K562 (cell line): ENCODE data around the gene AKT3. TPM values are rescaled to one million over a fixed set of nuclear protein-coding genes. Genes with fewer than 3 reads are reported as not detected.

ENCODE experiments used
- ATAC-seq: fragments of 200-7000 bp; cut with Tn5 transposase; 3 replicates; pipeline ENCODE4 v1.9.1; 2020; ENCODE audit warnings: moderate library complexity
- BruUV-seq: library from RNA; stranded (reverse); fragments of 400-500 nt; replicated peaks from 2 replicates; lab custom pipeline; 2021; lab: Mats Ljungman, UMichigan
- CTCF ChIA-PET: fragments of 300-600 bp; formaldehyde crosslinking; extraction: SDS; loops from one replicate; lab custom pipeline; 2021; ENCODE audit warnings: low intra/inter-chr PET ratio; lab: Yijun Ruan, JAX
- POLR2A ChIA-PET: fragments of 300-600, 350-650 bp; sonication (Branson Sonifier 250); formaldehyde crosslinking; extraction: SDS; loops from one replicate; lab custom pipeline; 2021; ENCODE audit warnings: antibody characterized with exemption, inconsistent platforms; lab: Yijun Ruan, JAX
- DNase-seq, 4 experiments: peaks; one replicate each; pipeline versions ENCODE4 v3.0.0 to v3.0.0-alpha.2; 2011 to 2018; ENCODE audit warnings: low spot score in 3 of 4, mixed read lengths in 3 of 4; ENCODE audit errors: extremely low read depth in 1 of 4
- FAIRE-seq: peaks from 2 replicates; lab custom pipeline; 2011; peaks lifted over from hg19 to GRCh38; lab: Jason Lieb, UNC
- H2AFZ ChIP-seq: 2 replicates; pipeline ENCODE4 v1.6.0; 2011; ENCODE audit warnings: low read depth, low read length, control low read depth, inconsistent platforms
- H3K27ac ChIP-seq: fragments of 200-600 bp; 3 replicates; pipeline ENCODE4 v1.8.0; 2011; ENCODE audit warnings: low read depth, mild to moderate bottlenecking, control low read depth, inconsistent platforms, low read length, moderate library complexity, mixed read lengths; ENCODE audit errors: extremely low read depth
- H3K27me3 ChIP-seq, 2 experiments: fragments of 300-600 bp in 1 of 2; 2 replicates in 1 of 2; 3 replicates in 1 of 2; pipeline versions ENCODE4 v1.6.0 to v1.8.0; 2011; ENCODE audit warnings: inconsistent platforms in 2 of 2, low read length in 2 of 2, mild to moderate bottlenecking in 1 of 2, mixed read lengths in 1 of 2, moderate library complexity in 1 of 2; ENCODE audit not compliant: control insufficient read depth in 2 of 2, insufficient read depth in 2 of 2
- H3K36me3 ChIP-seq: fragments of 300-600 bp; 3 replicates; pipeline ENCODE4 v1.8.0; 2011; ENCODE audit warnings: mild to moderate bottlenecking, low read length, inconsistent platforms; ENCODE audit not compliant: control insufficient read depth, insufficient read depth
- H3K4me1 ChIP-seq, 2 experiments: fragments of 200-600 bp in 1 of 2; replicated peaks in 1 of 2; 2 replicates in 1 of 2; 3 replicates in 1 of 2; pipeline versions ENCODE4 v1.5.1 to v1.8.0; 2011; ENCODE audit warnings: inconsistent platforms in 2 of 2, low read length in 2 of 2, mild to moderate bottlenecking in 1 of 2, mixed read lengths in 1 of 2, moderate library complexity in 1 of 2; ENCODE audit not compliant: control insufficient read depth in 2 of 2, insufficient read depth in 2 of 2
- H3K4me2 ChIP-seq: 2 replicates; pipeline ENCODE4 v1.6.1; 2011; ENCODE audit warnings: low read length, control low read depth, inconsistent platforms, mixed read lengths; ENCODE audit not compliant: insufficient read depth
- H3K4me3 ChIP-seq: fragments of 200-600 bp; sonication (generic), shearing (Covaris generic); 2 replicates; pipeline ENCODE4 v1.5.1; 2016; ENCODE audit warnings: control low read depth, inconsistent platforms
- H3K79me2 ChIP-seq: fragments of 200-600 bp; 3 replicates; pipeline ENCODE4 v1.8.0; 2011; ENCODE audit warnings: low read length, inconsistent platforms; ENCODE audit not compliant: control insufficient read depth, insufficient read depth
- H3K9ac ChIP-seq, 2 experiments: 2 replicates each; pipeline versions ENCODE4 v1.6.0 to v1.6.1; 2011; ENCODE audit warnings: low read depth in 2 of 2, low read length in 2 of 2, control low read depth in 1 of 2, inconsistent platforms in 1 of 2, mild to moderate bottlenecking in 1 of 2, mixed read lengths in 1 of 2; ENCODE audit not compliant: insufficient read depth in 1 of 2
- H3K9me1 ChIP-seq: one replicate; pipeline ENCODE4 v1.6.0; 2011; ENCODE audit warnings: inconsistent platforms, mild to moderate bottlenecking, low read length, moderate library complexity; ENCODE audit not compliant: control insufficient read depth, insufficient read depth
- H3K9me3 ChIP-seq: replicated peaks from 2 replicates; pipeline ENCODE4 v1.5.1; 2011; ENCODE audit warnings: low read depth, low read length, inconsistent platforms; ENCODE audit not compliant: control insufficient read depth, insufficient read depth
- H4K20me1 ChIP-seq: replicated peaks from 2 replicates; pipeline ENCODE4 v1.6.1; 2011; ENCODE audit warnings: low read length, inconsistent platforms, mixed read lengths; ENCODE audit not compliant: control insufficient read depth, insufficient read depth
- TARDBP ChIP-seq: fragments of 450-650 bp; IDR thresholded peaks from 2 replicates; pipeline ENCODE4 v1.6.1; 2016
- WGBS: fragments of 100-300 bp; shearing (Covaris generic); methylation state at CpG from one replicate; pipeline ENCODE4 v1.1.6; 2016; ENCODE audit warnings: low coverage, mixed read lengths; ENCODE audit not compliant: insufficient coverage; ENCODE audit errors: missing lambda C conversion rate; 5-methylcytosine and 5-hydroxymethylcytosine counted together
- in situ Hi-C: fragments of 300-500 bp; cut with MboI; formaldehyde crosslinking; loops from 4 replicates; pipeline ENCODE4 v1.15.0; 2018; ENCODE audit warnings: inconsistent platforms, mixed read lengths
- intact Hi-C: fragments of 100-400 bp; cut with micrococcal nuclease; formaldehyde crosslinking; loops from 2 replicates; pipeline ENCODE4 v1.14.2; 2022
- polyA plus RNA-seq, 8 experiments: library from polyadenylated mRNA; depleted of rRNA in 4 of 8; stranded (reverse) in 5 of 8; unstranded in 3 of 8; fragments of >200 nt; fragmentation: Nextera tagmentation in 2 of 8; fragmentation: Illumina TruSeq in 1 of 8; extraction: Ambion mirVana in 2 of 8; extraction: Trizol in 1 of 8; gene quantifications; 2 replicates each; pipeline versions ENCODE4 v1.2.1 to v1.2.3, GENCODE V29; 2011 to 2014; ENCODE audit warnings: inconsistent platforms in 1 of 8, missing spikeins in 1 of 8
- total RNA-seq, 7 experiments: library from RNA; depleted of rRNA in 6 of 7; stranded (reverse); fragments of >200 nt in 6 of 7; fragmentation: Illumina TruSeq in 2 of 7; extraction: Trizol in 2 of 7; gene quantifications; 2 replicates each; pipeline versions ENCODE4 v1.2.1 to v1.2.3, GENCODE V29; 2011 to 2021; ENCODE audit warnings: low replicate concordance in 1 of 7
- TF ChIP-seq, protein P1 (sequence below): fragments of 450-650 bp; formaldehyde crosslinking; IDR thresholded peaks from 2 replicates; pipeline ENCODE4 v1.4.0; 2020; ENCODE audit warnings: mild to moderate bottlenecking, mixed read lengths
- TF ChIP-seq, protein P2 (sequence below): fragments of 250-450 bp; sonication (Bioruptor Pico); IDR thresholded peaks from 2 replicates; pipeline ENCODE4 v1.8.0; 2022; ENCODE audit warnings: inconsistent platforms, mild to moderate bottlenecking, moderate library complexity, borderline replicate concordance

The AKT3 gene
- total and polyA plus RNA-seq, 9 of the 15 experiments (the other 6 are each of a cell fraction or from before 2014, with no cell fraction given) = 0.04 to 0.54 (median 0.18) TPM; not detected in 1

- in situ Hi-C loops = no loop called here
- TF ChIP-seq TARDBP = no peak
- TF ChIP-seq, protein P1, sequence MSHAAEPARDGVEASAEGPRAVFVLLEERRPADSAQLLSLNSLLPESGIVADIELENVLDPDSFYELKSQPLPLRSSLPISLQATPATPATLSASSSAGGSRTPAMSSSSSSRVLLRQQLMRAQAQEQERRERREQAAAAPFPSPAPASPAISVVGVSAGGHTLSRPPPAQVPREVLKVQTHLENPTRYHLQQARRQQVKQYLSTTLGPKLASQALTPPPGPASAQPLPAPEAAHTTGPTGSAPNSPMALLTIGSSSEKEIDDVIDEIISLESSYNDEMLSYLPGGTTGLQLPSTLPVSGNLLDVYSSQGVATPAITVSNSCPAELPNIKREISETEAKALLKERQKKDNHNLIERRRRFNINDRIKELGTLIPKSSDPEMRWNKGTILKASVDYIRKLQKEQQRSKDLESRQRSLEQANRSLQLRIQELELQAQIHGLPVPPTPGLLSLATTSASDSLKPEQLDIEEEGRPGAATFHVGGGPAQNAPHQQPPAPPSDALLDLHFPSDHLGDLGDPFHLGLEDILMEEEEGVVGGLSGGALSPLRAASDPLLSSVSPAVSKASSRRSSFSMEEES (CRISPR knock-in tag) = peak; percentile 56
- TF ChIP-seq, protein P2, sequence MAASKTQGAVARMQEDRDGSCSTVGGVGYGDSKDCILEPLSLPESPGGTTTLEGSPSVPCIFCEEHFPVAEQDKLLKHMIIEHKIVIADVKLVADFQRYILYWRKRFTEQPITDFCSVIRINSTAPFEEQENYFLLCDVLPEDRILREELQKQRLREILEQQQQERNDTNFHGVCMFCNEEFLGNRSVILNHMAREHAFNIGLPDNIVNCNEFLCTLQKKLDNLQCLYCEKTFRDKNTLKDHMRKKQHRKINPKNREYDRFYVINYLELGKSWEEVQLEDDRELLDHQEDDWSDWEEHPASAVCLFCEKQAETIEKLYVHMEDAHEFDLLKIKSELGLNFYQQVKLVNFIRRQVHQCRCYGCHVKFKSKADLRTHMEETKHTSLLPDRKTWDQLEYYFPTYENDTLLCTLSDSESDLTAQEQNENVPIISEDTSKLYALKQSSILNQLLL (CRISPR knock-in tag) = no peak
- Histone ChIP-seq H3K4me1 (no peaks in the 10 kb centered on the region), H3K9me3 (no peaks in the 10 kb centered on the region), H3K9ac (no peak overlapping the region), H3K36me3 (no peaks in the 10 kb centered on the region), H3K79me2 (no peaks in the 10 kb centered on the region), H3K27ac (no peak overlapping the region), H2AFZ (no peak overlapping the region), H3K9me1 (no peaks in the 10 kb centered on the region), H3K27me3 (no peaks in the 10 kb centered on the region), H4K20me1 (no peaks in the 10 kb centered on the region), H3K4me2 (no peak overlapping the region), H3K4me3 (no peak overlapping the region)
- ChIA-PET POLR2A (interaction anchor here (0.5 kb wide), 1 partner anchor 678 kb away, joined by 4 read pairs; no protein-coding TSS in a partner anchor), CTCF (no interaction called here)
- BruUV-seq = no TSS peak
- DNase-seq (no peak), FAIRE-seq (no peak), ATAC-seq (no peak)
- WGBS = 0% methylated on average over 1 of the region's 1 CpG
- intact Hi-C loops = no loop called here
Measured at GRCh38 chr1:243520831-243521230, 329.2 kb downstream of the AKT3 start.
